GM13976 (cell line): ENCODE measurements around the gene GPX5.

ENCODE experiments used
- DNase-seq: peaks from one replicate; pipeline ENCODE4 v3.0.0; 2012; ENCODE audit warnings: low spot score
- CTCF ChIP-seq: IDR thresholded peaks from 2 replicates; pipeline ENCODE4 v1.5.1; 2012; ENCODE audit warnings: borderline replicate concordance, mild to moderate bottlenecking; ENCODE audit not compliant: insufficient read depth; ENCODE audit errors: extremely low read depth, missing control alignments, control extremely low read depth
- in situ Hi-C: fragments of 300-500 bp; cut with MboI; formaldehyde crosslinking; loops from one replicate; pipeline ENCODE4 v1.12.0; 2022; ENCODE audit warnings: low sequenced_read_pairs, mixed read lengths, inconsistent platforms; ENCODE audit not compliant: unreplicated experiment

GPX5 gene

GRCh38 chr6:28515676-28516075 is 10.0 kb upstream of the GPX5 start, which contains the start of gene GPX6:
GPX6 (minus strand) TSS chr6:28515793; CDS start chr6:28515743, 50 bp downstream.
- DNase-seq: no peak
- TF ChIP-seq CTCF: no peak
- in situ Hi-C loops: no loop called here

DNA sequence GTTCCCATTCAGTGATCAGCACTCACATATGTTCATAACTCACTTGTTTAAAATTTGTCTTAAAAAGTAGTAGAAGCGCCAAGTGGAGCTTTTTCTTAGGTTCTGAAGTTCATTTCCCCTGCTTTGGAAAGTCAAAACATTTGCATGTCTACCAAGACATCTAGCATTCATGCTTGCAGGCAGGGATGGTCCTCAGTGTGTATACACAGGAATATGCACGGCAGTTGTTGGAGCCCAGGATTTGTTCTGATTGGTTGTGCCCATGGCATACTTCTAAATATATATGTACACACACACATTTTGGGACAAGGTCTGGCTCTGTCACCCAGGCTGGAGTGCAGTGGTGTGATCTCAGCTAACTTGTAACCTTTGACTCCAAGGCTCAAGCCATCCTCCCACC is 7.7 kb upstream of the GPX5 start:
- in situ Hi-C loops: no loop called here
- no peak for TF ChIP-seq CTCF
- DNase-seq: no peak

DNA sequence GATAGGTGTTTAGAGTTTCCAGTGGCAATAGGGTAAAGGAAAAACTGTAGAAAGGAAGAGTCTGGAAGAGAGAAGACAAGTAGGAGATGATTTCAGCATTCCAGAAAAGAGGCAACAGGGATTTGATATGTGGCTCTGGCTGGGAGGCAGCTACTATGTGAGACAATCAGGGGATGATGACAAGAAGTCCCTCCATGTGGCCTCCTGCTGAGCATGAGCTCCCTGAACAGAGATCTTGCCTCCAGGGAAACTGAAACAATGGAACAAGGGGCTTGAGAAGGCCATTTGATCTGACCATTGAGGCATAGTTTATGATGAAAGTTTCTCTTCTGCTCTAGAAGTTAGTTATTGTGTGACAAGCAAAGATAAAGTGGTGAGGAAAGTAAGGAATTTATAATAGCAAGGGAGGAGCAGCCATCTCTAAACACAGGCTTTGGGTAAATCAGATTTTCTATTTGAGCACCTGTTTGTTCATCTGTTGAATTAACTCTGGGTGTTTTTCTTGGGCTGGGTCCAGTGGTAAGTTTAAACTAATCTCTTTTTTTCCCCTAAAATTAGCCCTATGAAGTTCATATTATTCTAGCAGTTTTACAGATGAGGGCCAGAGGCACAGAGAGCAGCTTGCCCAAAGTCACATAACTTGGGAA is 3.0 kb upstream of the GPX5 start:
- no peak for DNase-seq
- in situ Hi-C loops: no loop called here
- TF ChIP-seq CTCF: no peak

GRCh38 chr6:28523241-28523622 is 2.4 kb upstream of the GPX5 start:
- no peak for TF ChIP-seq CTCF
- no peak for DNase-seq
- in situ Hi-C loops: no loop called here

GRCh38 chr6:28530777-28531176 is 5.1 kb downstream of the GPX5 start:
- in situ Hi-C loops: no loop called here
- DNase-seq: no peak
- no peak for TF ChIP-seq CTCF

DNA sequence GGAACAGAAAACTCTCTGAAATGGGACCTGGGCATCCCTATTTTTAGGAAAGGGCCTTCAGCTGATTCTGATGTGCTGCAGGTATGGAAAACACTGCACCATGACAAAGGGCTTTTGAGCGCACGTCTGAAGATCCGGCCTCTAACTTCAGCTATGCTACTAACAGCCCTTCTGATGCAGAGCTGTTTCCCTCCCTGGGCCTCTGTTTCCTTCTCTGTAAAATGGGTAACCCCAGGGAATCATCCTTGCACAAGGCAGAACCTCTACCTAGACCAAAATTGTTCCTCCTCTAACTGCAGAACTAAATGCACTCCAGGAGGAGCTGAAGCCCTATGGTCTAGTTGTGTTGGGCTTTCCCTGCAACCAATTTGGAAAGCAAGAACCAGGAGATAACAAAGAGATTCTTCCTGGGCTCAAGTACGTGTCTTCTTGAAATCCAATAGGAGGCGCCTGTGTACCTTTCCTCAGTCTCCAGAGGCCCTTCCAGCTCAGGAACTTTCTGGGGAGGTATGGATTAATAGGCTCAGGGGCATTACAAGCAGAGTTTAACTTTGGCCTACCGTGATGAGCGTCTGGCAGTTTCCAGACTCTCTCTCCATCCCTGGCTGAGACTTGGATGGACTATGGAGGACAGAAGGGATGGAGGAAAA is 5.9 kb downstream of the GPX5 start:
- no peak for DNase-seq
- in situ Hi-C loops: no loop called here
- no peak for TF ChIP-seq CTCF
